Measurements from ENCODE around the gene MLH1.

DNA sequence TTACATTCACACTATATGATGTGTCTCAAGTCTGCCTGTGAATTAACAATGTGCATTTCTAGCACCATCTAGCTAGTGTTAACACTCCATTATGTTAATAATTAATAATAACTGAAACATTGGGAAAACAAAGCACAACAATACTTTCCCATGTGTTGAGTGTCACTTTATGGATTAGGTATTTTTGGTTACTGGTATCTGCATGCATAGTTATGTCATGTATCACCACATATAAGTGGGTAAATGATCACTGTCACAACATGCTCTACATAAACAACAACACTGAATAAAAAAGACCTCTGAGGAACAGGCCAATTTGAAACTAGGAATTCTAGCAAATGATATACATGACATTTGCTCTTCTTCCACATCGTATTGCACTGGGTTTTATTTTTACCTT lies 74.7 kb downstream of the MLH1 start:
- TF ChIP-seq, protein P1, sequence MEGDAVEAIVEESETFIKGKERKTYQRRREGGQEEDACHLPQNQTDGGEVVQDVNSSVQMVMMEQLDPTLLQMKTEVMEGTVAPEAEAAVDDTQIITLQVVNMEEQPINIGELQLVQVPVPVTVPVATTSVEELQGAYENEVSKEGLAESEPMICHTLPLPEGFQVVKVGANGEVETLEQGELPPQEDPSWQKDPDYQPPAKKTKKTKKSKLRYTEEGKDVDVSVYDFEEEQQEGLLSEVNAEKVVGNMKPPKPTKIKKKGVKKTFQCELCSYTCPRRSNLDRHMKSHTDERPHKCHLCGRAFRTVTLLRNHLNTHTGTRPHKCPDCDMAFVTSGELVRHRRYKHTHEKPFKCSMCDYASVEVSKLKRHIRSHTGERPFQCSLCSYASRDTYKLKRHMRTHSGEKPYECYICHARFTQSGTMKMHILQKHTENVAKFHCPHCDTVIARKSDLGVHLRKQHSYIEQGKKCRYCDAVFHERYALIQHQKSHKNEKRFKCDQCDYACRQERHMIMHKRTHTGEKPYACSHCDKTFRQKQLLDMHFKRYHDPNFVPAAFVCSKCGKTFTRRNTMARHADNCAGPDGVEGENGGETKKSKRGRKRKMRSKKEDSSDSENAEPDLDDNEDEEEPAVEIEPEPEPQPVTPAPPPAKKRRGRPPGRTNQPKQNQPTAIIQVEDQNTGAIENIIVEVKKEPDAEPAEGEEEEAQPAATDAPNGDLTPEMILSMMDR (IDR thresholded peaks at IDR 0.05), result no peak
- TF ChIP-seq, protein P2, sequence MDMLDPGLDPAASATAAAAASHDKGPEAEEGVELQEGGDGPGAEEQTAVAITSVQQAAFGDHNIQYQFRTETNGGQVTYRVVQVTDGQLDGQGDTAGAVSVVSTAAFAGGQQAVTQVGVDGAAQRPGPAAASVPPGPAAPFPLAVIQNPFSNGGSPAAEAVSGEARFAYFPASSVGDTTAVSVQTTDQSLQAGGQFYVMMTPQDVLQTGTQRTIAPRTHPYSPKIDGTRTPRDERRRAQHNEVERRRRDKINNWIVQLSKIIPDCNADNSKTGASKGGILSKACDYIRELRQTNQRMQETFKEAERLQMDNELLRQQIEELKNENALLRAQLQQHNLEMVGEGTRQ (IDR thresholded peaks at IDR 0.05), result no peak
- TF ChIP-seq, protein P3, sequence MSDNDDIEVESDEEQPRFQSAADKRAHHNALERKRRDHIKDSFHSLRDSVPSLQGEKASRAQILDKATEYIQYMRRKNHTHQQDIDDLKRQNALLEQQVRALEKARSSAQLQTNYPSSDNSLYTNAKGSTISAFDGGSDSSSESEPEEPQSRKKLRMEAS (IDR thresholded peaks at IDR 0.05), result no peak

Measured in A549 (cell line).